HG02588 (cell line): ENCODE data around the gene CNTNAP2.

Experiments
- ATAC-seq: cut with Tn5 transposase; IDR thresholded peaks from one replicate; pipeline ENCODE4 v1.9.1; 2021; ENCODE audit warnings: mild to moderate bottlenecking, moderate library complexity; ENCODE audit not compliant: unreplicated experiment

Gene CNTNAP2

GRCh38 chr7:148155000-148155399, 2038.4 kb downstream of the CNTNAP2 start:
- ATAC-seq: no peak

- ATAC-seq: no peak
Measured at GRCh38 chr7:148155826-148156225, 2039.2 kb downstream of the CNTNAP2 start.

- no peak for ATAC-seq
Measured at GRCh38 chr7:148156233-148156632, 2039.6 kb downstream of the CNTNAP2 start.

GRCh38 chr7:148159331-148159730, 2042.7 kb downstream of the CNTNAP2 start:
- no peak for ATAC-seq

DNA sequence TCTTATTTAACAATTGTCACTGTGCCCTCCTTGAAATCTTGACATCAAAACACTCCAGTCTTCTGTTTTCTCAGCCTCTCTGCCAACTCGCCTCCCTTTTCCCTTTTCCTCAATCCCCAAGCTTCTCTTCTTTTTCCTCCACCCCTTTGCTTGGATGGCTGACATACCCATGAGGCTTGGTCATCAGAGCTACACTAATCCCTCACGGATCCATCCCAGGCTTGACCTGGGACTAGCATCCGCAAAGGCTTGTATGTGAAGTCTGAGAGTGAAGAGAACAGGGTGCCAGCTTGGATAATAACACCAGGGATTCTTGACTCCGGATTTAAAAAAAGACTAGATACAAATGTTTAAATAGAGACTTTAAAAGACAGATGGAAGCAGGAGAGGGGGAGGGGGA, 2045.2 kb downstream of the CNTNAP2 start:
- ATAC-seq: no peak

GRCh38 chr7:148162808-148163207, 2046.2 kb downstream of the CNTNAP2 start:
- ATAC-seq: no peak

DNA sequence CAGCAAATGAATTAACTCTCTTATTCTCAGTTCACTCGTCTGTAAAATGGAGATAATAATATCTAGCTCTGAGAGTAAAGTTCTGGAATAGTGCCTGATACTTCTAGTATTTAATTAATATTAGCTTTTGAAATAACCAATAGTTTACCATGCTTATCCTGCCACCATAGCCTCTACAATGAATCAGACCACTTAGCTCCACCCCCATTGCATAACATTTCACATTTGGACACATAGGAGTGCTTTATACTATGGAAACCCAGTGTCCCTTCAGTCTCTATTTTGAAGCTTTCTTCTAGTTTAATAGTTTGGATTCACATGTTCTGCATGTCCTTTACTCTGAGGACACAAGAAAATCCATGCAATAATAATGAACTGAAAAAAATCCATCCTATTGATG, 2046.6 kb downstream of the CNTNAP2 start:
- no peak for ATAC-seq

GRCh38 chr7:148172920-148173319, 2056.3 kb downstream of the CNTNAP2 start:
- no peak for ATAC-seq

GRCh38 chr7:148173369-148173768, 2056.8 kb downstream of the CNTNAP2 start:
- no peak for ATAC-seq

DNA sequence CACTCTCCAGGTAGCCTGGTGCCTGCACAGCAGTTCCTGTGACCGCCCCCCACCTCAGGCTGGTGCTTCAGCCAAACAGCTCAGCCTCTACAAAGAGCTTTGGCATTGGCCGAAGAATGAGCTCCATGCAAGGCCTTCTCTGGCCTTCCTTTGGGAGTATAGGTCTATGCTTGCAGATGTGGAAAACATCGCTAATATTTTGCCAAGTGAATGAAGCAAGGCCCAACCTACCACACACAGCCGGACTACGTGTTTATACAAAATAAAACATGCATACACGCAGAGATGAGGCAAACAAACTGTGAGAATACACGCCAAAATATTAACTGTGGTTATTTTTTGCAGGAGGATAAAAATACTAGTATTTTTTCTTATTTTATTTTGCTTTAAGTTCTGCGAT, 2057.8 kb downstream of the CNTNAP2 start:
- ATAC-seq: no peak

DNA sequence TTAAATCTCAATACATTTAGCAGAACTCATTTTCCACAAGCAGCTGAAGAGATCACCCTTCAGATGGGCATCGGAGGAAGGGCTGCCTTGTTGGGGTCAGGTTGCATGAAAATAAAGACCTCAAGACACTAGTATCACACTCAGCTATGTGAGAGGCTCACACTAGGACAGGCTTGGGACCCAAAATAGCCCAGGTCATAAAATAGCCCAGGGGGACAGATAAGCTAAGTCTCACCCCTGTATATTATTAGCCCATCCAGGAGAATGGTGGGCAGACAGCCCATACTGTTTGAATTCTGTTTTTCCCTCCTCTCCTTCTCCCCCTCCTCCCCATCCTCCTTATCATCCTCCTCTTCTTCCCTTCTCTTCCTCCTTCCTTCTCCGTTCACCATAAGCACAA, 2058.9 kb downstream of the CNTNAP2 start:
- no peak for ATAC-seq

DNA sequence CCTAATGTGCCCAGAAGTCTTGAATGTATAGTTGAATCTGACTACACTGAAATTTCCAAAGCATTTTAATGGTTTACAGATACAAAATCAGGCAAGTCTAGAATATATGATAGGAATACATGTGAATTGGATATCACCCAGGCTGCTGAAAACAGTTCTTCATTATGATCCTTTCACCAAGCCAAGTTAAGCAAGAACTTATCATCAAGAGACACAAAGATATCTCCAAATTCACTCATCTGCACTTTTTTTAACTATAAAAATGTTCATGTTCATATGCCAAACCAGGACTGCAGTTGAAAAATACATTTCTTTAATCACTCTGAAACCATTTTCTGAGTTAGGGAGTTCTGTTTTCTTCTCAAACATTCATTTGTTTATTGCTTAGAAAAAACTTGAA, 2061.4 kb downstream of the CNTNAP2 start:
- no peak for ATAC-seq

- no peak for ATAC-seq
Measured at GRCh38 chr7:148180075-148180474, 2063.5 kb downstream of the CNTNAP2 start.

- ATAC-seq: no peak
Measured at GRCh38 chr7:148182264-148182663, 2065.7 kb downstream of the CNTNAP2 start.

GRCh38 chr7:148185041-148185440, 2068.4 kb downstream of the CNTNAP2 start:
- ATAC-seq: no peak

GRCh38 chr7:148187471-148187870, 2070.9 kb downstream of the CNTNAP2 start:
- ATAC-seq: no peak

DNA sequence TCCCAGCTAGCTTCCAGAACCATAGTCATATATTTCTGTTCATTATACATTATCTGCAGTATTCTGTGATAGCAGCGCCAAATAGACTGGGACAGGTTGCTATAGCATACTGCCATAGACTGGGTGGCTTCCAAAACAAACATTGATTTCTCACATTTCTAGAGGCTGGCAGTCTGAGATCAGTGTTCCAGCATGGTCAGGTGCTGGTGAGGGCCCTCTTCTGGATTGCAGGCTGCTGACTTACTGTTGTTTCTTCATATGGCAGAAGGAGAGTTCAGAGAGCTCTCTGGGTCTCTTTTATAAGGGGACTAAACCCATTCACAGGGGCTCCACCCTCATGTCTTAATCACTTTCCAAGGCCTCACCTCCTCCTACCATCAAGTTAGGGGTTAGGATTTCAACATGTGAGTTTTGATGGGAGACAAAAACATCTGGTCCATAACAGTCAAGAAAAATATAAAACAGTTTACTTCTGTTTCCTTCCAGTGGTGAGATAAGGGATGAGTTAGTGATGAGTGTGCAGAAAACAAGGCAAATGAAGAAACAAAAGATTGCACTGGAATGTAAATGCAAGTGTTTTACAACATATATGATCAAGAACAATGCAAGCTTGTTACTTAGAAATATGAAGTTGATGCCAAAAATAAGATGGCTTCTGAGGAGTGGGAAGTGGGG, 2074.9 kb downstream of the CNTNAP2 start:
- ATAC-seq: no peak

DNA sequence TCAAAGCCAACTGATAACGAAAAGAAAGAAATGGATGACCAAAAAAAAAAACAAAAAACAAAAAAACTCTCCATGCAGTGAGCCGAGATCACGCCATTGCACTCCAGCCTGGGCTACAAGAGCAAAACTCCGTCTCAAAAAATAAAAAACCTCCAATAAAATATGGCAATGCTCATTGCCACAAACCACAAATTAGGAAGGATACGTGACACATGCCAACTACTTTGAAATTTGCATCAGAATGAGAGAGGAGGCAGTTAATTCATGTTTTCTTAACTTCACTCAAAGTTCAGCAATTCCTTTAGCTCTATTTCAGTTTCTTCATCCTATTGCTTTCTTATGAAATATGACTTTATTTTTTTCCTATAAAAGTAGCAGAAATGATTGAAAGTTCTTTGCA, 2075.9 kb downstream of the CNTNAP2 start:
- ATAC-seq: no peak

DNA sequence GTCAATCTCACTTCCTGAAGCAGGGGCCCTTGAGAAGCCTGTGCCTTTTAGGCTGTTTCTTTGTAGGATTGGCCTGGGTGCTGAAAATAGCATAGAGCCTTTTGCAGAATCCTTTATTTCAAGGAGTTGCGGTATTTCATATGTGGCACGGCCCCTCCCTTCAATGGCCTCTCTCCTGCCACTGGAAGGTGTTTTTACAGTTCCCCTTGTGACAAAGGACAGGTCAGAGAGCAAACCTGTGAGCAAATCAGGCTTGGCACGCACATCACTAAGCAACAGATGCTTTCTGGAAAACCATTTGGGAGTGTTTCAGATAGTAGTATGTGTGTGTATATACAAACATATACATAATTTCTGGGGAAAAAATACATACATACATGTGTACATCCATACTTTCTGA, 2085.4 kb downstream of the CNTNAP2 start:
- ATAC-seq: no peak

- ATAC-seq: no peak
Measured at GRCh38 chr7:148204639-148205304, 2088.2 kb downstream of the CNTNAP2 start.

DNA sequence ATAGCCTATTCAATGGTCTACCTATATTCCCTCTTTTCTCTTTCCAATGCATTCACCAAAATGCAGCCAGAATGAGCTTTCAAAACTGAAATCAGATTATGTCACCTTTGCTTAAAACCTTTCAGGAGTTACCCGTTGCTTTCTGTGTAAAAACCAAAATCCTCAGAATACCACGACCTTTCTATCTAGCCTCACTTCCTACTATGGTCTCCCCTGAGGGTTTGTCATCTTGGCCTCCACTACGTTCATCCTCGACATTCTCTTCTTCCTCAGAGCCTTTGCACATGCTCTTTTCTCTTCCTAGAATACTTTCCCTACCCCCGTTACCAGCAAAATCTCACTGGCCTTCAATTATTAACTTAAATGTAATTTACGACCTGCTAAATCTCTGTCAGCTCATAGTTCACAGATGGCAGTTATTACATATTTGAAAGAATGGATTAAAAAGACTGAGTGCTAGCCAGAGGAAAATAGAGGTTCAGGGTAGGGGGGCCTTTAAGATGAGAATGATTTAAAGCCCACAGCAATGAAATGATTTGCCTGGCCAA, 2093.1 kb downstream of the CNTNAP2 start:
- ATAC-seq: no peak

- ATAC-seq: no peak
Measured at GRCh38 chr7:148210804-148211325, 2094.3 kb downstream of the CNTNAP2 start.
